A549 (cell line): ENCODE measurements around the gene EXOC2. TPM values are rescaled to one million over a fixed set of nuclear protein-coding genes. Genes with fewer than 3 reads are reported as not detected.

Experiments
- ATAC-seq, 2 experiments: fragments of 200-7000 bp in 1 of 2; fragments of >200 bp in 1 of 2; cut with Nextera tagmentation in 1 of 2; cut with Tn5 transposase in 1 of 2; 3 replicates each; pipeline versions ENCODE4 v1.8.0 to v1.9.1; 2018 to 2020; ENCODE audit warnings: mild to moderate bottlenecking in 1 of 2, moderate library complexity in 1 of 2
- CTCF ChIA-PET: fragments of 300-600 bp; sonication (Branson Sonifier 250); formaldehyde crosslinking; extraction: SDS; loops from one replicate; lab custom pipeline; 2021; ENCODE audit warnings: antibody characterized with exemption, inconsistent platforms; lab: Yijun Ruan, JAX
- POLR2A ChIA-PET: fragments of 350-600 bp; formaldehyde crosslinking; extraction: SDS; loops from one replicate; lab custom pipeline; 2021; ENCODE audit warnings: antibody characterized with exemption, inconsistent platforms; lab: Yijun Ruan, JAX
- DNase-seq, 2 experiments: peaks; one replicate each; pipeline versions ENCODE4 v3.0.0 to v3.0.0-alpha.2; 2011 to 2016; ENCODE audit warnings: low read depth in 1 of 2, low spot score in 1 of 2
- FAIRE-seq: peaks from 2 replicates; lab custom pipeline; 2011; peaks lifted over from hg19 to GRCh38; lab: Jason Lieb, UNC
- H3K27ac ChIP-seq, 2 experiments: fragments of >200 bp; sonication (Bioruptor Twin); formaldehyde crosslinking; 3 replicates each; pipeline ENCODE4 v1.5.1; 2016 to 2017
- H3K4me1 ChIP-seq: fragments of >200 bp; sonication (Bioruptor Twin); formaldehyde crosslinking; 3 replicates; pipeline ENCODE4 v1.6.1; 2016
- H3K4me2 ChIP-seq: fragments of >200 bp; sonication (Bioruptor Twin); formaldehyde crosslinking; 3 replicates; pipeline ENCODE4 v1.6.1; 2016
- H3K4me3 ChIP-seq: fragments of >200 bp; sonication (Bioruptor Twin); formaldehyde crosslinking; 3 replicates; pipeline ENCODE4 v1.5.1; 2016
- H3K9me3 ChIP-seq: fragments of >200 bp; sonication (Bioruptor Twin); formaldehyde crosslinking; 3 replicates; pipeline ENCODE4 v1.6.1; 2016
- ATOH8 ChIP-seq: fragments of 250-450 bp; sonication (Bioruptor Pico); IDR thresholded peaks from 2 replicates; pipeline ENCODE4 v1.5.0; 2020; ENCODE audit warnings: low read depth, mild to moderate bottlenecking, moderate library complexity
- BCL3 ChIP-seq: fragments of >200 bp; sonication (Bioruptor Twin); formaldehyde crosslinking; IDR thresholded peaks from 3 replicates; pipeline ENCODE4 v1.6.1; 2016
- CBX2 ChIP-seq: fragments of 200-600 bp; sonication (generic); IDR thresholded peaks from 2 replicates; pipeline ENCODE4 v1.6.1; 2016; ENCODE audit warnings: low read depth, mild to moderate bottlenecking, borderline replicate concordance
- CBX8 ChIP-seq: fragments of 200-600 bp; sonication (generic); IDR thresholded peaks from 2 replicates; pipeline ENCODE4 v1.6.1; 2016
- CEBPB ChIP-seq, 2 experiments: fragments of >200 bp in 1 of 2; sonication (Bioruptor Twin) in 1 of 2; formaldehyde crosslinking in 1 of 2; IDR thresholded peaks; 2 replicates each; pipeline ENCODE4 v1.6.1; 2012 to 2016
- CHD2 ChIP-seq: fragments of 150-350 bp; IDR thresholded peaks from 2 replicates; pipeline ENCODE4 v1.6.1; 2014; ENCODE audit warnings: low read length; ENCODE audit not compliant: partially characterized antibody
- E2F6 ChIP-seq: IDR thresholded peaks from 2 replicates; pipeline ENCODE4 v1.6.1; 2012; ENCODE audit warnings: low read depth, borderline replicate concordance
- EP300 ChIP-seq, 2 experiments: fragments of >200 bp; sonication (Bioruptor Twin); formaldehyde crosslinking; IDR thresholded peaks; 2 replicates in 1 of 2; 3 replicates in 1 of 2; pipeline ENCODE4 v1.6.1; 2016 to 2017
- HES2 ChIP-seq: fragments of >200 bp; sonication (Bioruptor Twin); formaldehyde crosslinking; IDR thresholded peaks from 2 replicates; pipeline ENCODE4 v1.6.1; 2016
- HOXB5 ChIP-seq: fragments of 250-450 bp; sonication (Bioruptor Pico); IDR thresholded peaks from 2 replicates; pipeline ENCODE4 v1.5.0; 2020; ENCODE audit warnings: mild to moderate bottlenecking, moderate library complexity
- JUN ChIP-seq, 2 experiments: fragments of >200 bp; sonication (Bioruptor Twin); formaldehyde crosslinking; IDR thresholded peaks; 2 replicates in 1 of 2; 3 replicates in 1 of 2; pipeline ENCODE4 v1.6.1; 2016 to 2017
- JUNB ChIP-seq: fragments of >200 bp; sonication (Bioruptor Twin); formaldehyde crosslinking; IDR thresholded peaks from 2 replicates; pipeline ENCODE4 v1.6.1; 2016
- KDM5A ChIP-seq: fragments of 200-600 bp; sonication (generic); IDR thresholded peaks from 2 replicates; pipeline ENCODE4 v1.6.1; 2016; ENCODE audit warnings: antibody characterized with exemption, mild to moderate bottlenecking
- NR3C1 ChIP-seq: fragments of >200 bp; sonication (Bioruptor Twin); formaldehyde crosslinking; IDR thresholded peaks from 3 replicates; pipeline ENCODE4 v1.6.1; 2017
- PBX3 ChIP-seq: IDR thresholded peaks from 2 replicates; pipeline ENCODE4 v1.6.1; 2012
- RARB ChIP-seq: fragments of 250-450 bp; sonication (Bioruptor Pico); IDR thresholded peaks from 2 replicates; pipeline ENCODE4 v1.8.0; 2021; ENCODE audit warnings: mild to moderate bottlenecking, moderate library complexity
- RFX5 ChIP-seq: fragments of 450-650 bp; IDR thresholded peaks from 2 replicates; pipeline ENCODE4 v1.7.1; 2014; ENCODE audit warnings: antibody characterized with exemption, mild to moderate bottlenecking, moderate library complexity
- TFCP2L1 ChIP-seq: fragments of 250-450 bp; sonication (Bioruptor Pico); IDR thresholded peaks from 2 replicates; pipeline ENCODE4 v1.5.0; 2021; ENCODE audit warnings: mild to moderate bottlenecking
- ZSCAN20 ChIP-seq: fragments of 250-450 bp; sonication (Bioruptor Pico); IDR thresholded peaks from 2 replicates; pipeline ENCODE4 v1.8.0; 2022; ENCODE audit warnings: mild to moderate bottlenecking, moderate library complexity
- WGBS: methylation state at CpG from one replicate; pipeline ENCODE4 v1.1.6; 2017; ENCODE audit errors: missing lambda C conversion rate; 5-methylcytosine and 5-hydroxymethylcytosine counted together
- polyA plus RNA-seq, 4 experiments: library from polyadenylated mRNA; depleted of rRNA in 3 of 4; stranded (reverse); fragments of >200 nt; fragmentation: RNase III in 1 of 4; extraction: RNeasy Plus Mini Kit Qiagen cat#74134 plus additional on column Dnase treatment in 1 of 4; gene quantifications; 2 replicates in 3 of 4; 3 replicates in 1 of 4; pipeline ENCODE4 v1.2.3, GENCODE V29; 2011 to 2017

The EXOC2 gene
- polyA plus RNA-seq, 2 of the 4 experiments (the other 2 are of a cell fraction): 13.3 to 22.9 TPM

GRCh38 chr6:511488-512137 lies 181.3 kb downstream of the EXOC2 start:
- TF ChIP-seq EP300 (IDR thresholded peaks at IDR 0.05): no peak
- TF ChIP-seq CHD2: no peak
- TF ChIP-seq KDM5A: no peak
- no peak for TF ChIP-seq TFCP2L1 (CRISPR knock-in tag)
- TF ChIP-seq ATOH8: no peak
- TF ChIP-seq JUN (IDR thresholded peaks at IDR 0.05): no peak
- no peak for TF ChIP-seq NR3C1
- TF ChIP-seq BCL3: no peak
- no peak overlapping the region for H3K27ac ChIP-seq
- ATAC-seq: no peak
- H3K4me3 ChIP-seq: no peak overlapping the region
- CTCF ChIA-PET: no interaction called here
- no peak for DNase-seq
- H3K4me2 ChIP-seq: no peak overlapping the region
- WGBS: 85% methylated on average over 12 of the region's 12 CpGs
- H3K9me3 ChIP-seq: no peaks in the 10 kb centered on the region
- no peak for FAIRE-seq
- H3K4me1 ChIP-seq: no peaks in the 10 kb centered on the region
- POLR2A ChIA-PET: no interaction called here

- TF ChIP-seq HES2: no peak
- no peak for TF ChIP-seq PBX3
- TF ChIP-seq CEBPB (IDR thresholded peaks at IDR 0.05): no peak
- no peak for TF ChIP-seq RARB (CRISPR knock-in tag)
- no peak for TF ChIP-seq HOXB5
- no peak for TF ChIP-seq E2F6
- Histone ChIP-seq H3K4me3 (no peak overlapping the region), H3K27ac (no peak overlapping the region), H3K4me2 (no peak overlapping the region), H3K9me3 (no peaks in the 10 kb centered on the region), H3K4me1 (no peaks in the 10 kb centered on the region)
- no peak for FAIRE-seq
- ChIA-PET POLR2A (no interaction called here), CTCF (no interaction called here)
- 95% methylated on average over 4 of the region's 4 CpGs for WGBS
- no peak for DNase-seq
- ATAC-seq: no peak
Observed at GRCh38 chr6:509676-510075, 183.3 kb downstream of the EXOC2 start.

- Histone ChIP-seq H3K4me2 (no peak overlapping the region), H3K27ac (no peak overlapping the region), H3K9me3 (no peaks in the 10 kb centered on the region), H3K4me3 (no peak overlapping the region), H3K4me1 (no peaks in the 10 kb centered on the region)
- ChIA-PET CTCF (no interaction called here), POLR2A (no interaction called here)
- no peak for ATAC-seq
- no peak for DNase-seq
- 96% methylated on average over 3 of the region's 3 CpGs for WGBS
- no peak for FAIRE-seq
- TF ChIP-seq RFX5 (no peak), ZSCAN20 (no peak), JUNB (no peak), CBX2 (no peak), CBX8 (no peak)
- TF ChIP-seq, all 56 proteins: peak for 0
Observed at GRCh38 chr6:508614-509013, 184.3 kb downstream of the EXOC2 start.
